SIG-M5 (cell line): ENCODE results near the gene ODF2.
A peak's percentile ranks its signal among the peaks of the same experiment; 100 is the strongest.
"Not testable (repeated sequence)": the region's sequence is repeated elsewhere in the genome, so short reads cannot be mapped to it uniquely, and the experiment has no call there.

ENCODE experiments used
- DNase-seq: peaks from one replicate; lab custom pipeline; 2025; lab: John Stamatoyannopoulos, UW

Gene ODF2

GRCh38 chr9:128424268-128424780, 31.5 kb upstream of the ODF2 start:
- DNase-seq = no peak

GRCh38 chr9:128428644-128429512, 26.9 kb upstream of the ODF2 start:
- DNase-seq = no peak

- no peak for DNase-seq
Measured at GRCh38 chr9:128429513-128430086, 26.2 kb upstream of the ODF2 start.

- DNase-seq = no peak
Measured at GRCh38 chr9:128431207-128431606, 24.6 kb upstream of the ODF2 start.

GRCh38 chr9:128434340-128434739, 21.5 kb upstream of the ODF2 start:
- no peak for DNase-seq

GRCh38 chr9:128435611-128436010, 20.2 kb upstream of the ODF2 start:
- DNase-seq = no peak

GRCh38 chr9:128438343-128439109, 17.3 kb upstream of the ODF2 start:
- peak; percentile 12 for DNase-seq

- no peak for DNase-seq
Measured at GRCh38 chr9:128439273-128439672, 16.5 kb upstream of the ODF2 start.

GRCh38 chr9:128442150-128442549, 13.7 kb upstream of the ODF2 start:
- DNase-seq = no peak

GRCh38 chr9:128446505-128446904, 9.3 kb upstream of the ODF2 start:
- DNase-seq = not testable (repeated sequence)

- no peak for DNase-seq
Measured at GRCh38 chr9:128448746-128449145, 7.1 kb upstream of the ODF2 start.

GRCh38 chr9:128454991-128455390, 815 bp upstream of the ODF2 start:
- DNase-seq = no peak

GRCh38 chr9:128456613-128457061, 831 bp downstream of the ODF2 start:
- DNase-seq = peak; percentile 17

- DNase-seq = no peak
Measured at GRCh38 chr9:128457207-128457606, 1.4 kb downstream of the ODF2 start.

GRCh38 chr9:128459011-128459410, 3.2 kb downstream of the ODF2 start:
- DNase-seq = no peak

GRCh38 chr9:128469070-128469469, 13.3 kb downstream of the ODF2 start:
- no peak for DNase-seq

- no peak for DNase-seq
Measured at GRCh38 chr9:128470560-128470959, 14.8 kb downstream of the ODF2 start.

GRCh38 chr9:128473104-128473503, 17.3 kb downstream of the ODF2 start:
- DNase-seq = no peak

GRCh38 chr9:128475867-128476266, 20.1 kb downstream of the ODF2 start:
- no peak for DNase-seq

- DNase-seq = no peak
Measured at GRCh38 chr9:128479262-128479661, 23.5 kb downstream of the ODF2 start.

- DNase-seq = no peak
Measured at GRCh38 chr9:128481561-128481960, 25.8 kb downstream of the ODF2 start.

GRCh38 chr9:128482186-128482585, 26.4 kb downstream of the ODF2 start:
- DNase-seq = no peak
